NK-92 (cell line): ENCODE results near the gene PSG3.
"Not testable (repeated sequence)": the region's sequence is repeated elsewhere in the genome, so short reads cannot be mapped to it uniquely, and the experiment has no call there.

Experiments
- DNase-seq: peaks from one replicate; lab custom pipeline; 2025; ENCODE audit not compliant: unreplicated experiment; lab: John Stamatoyannopoulos, UW

PSG3 gene

DNA sequence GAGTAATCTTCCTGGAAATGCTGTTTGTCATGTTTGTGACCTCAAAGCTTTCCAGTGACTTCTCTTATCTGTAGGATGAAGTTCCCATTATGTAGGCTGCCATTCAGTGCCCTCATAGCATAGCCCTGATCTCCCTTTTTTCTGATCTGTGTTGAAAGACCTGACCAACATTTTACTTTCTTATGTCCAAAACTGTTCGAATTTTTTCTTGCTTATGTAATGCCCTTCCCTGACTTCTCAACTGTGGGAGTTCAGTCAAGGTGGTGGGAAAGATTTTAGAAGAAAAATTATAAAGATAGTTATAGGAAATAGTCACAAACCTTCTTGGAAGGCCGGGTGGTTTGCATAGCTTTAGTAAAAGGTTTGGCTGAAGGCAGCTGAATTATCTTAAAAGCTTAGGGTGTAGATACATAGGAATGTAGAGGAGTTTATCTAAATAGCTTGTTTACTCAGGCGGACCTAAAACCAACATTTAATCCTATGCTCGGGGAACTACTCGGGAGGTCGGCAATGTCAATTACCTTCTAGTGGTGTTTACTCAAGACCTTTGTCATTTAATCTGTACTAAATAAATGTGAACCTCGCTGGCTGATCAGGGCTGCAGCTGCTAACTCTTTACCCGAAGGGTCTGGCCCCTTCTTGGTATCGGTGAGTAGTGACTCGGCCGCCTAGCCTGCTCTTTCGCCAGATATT, 44.3 kb downstream of the PSG3 start:
- no peak for DNase-seq

DNA sequence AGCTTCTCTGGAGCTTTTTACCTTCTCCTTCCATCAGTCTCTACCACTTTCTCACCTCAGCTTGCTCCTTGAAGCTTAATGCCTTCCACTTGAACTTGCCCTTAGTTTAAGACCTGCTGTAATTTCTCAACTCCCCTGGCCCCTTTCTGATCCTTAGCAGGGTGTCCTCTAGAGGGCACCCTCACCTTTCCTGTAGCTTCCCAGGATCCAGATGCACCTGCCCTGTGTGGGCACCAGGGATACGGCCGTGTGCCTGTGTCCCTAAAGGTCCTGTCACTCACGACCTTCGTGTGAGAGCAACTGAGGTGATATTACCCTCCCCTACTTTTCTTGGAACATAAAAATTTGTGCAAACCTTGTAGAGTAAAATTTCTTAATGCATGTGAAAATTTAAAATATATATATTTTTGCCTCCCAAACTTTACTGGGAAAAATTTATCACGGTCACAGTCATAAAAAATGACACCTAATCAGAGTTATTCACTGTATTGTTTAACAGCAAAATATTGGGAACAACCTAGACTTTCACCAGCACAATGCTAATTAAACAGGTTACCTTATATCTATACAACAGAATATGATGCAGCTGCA, 46.4 kb downstream of the PSG3 start:
- DNase-seq = no peak

DNA sequence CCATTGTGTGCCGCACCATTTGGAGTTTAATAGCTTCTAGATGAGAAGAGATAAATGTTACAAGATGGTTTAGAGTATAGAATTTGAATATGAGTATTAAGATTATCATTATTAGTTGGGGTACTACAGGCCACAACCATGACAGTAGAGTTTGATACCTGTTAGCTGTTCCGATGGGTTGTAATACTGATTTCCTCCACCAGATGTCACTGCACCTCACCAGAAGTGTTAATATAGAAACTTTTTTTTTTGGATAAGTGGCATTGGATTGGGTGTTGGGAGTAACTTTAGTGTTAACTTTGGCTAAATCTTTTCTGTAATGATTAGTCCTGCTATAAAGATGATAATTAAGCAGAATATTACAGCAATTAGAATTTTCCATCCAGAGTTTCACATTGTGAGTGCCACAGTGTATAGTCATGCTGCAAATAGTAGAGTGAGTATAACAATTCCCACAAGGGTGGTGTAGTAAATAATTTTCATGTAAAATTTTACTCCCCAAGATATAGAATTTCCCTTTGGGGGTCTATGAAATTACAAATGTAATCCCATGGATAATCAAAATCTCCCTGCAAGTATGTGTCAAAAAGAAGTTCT, 56.3 kb downstream of the PSG3 start:
- no peak for DNase-seq

DNA sequence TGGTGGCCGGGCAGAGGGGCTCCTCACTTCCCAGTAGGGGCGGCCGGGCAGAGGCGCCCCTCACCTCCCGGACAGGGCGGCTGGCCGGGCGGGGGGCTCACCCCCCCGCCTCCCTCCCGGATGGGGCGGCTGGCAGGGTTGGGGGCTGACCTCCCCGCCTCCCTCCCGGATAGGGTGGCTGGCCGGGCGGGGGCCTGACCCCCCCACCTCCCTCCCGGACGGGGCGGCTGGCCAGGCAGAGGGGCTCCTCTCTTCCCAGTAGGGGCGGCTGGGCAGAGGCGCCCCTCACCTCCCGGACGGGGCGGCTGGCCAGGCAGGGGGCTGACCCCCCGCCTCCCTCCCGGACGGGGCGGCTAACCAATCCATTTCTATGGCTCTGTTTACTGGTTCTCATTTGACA, 64.0 kb downstream of the PSG3 start:
- not testable (repeated sequence) for DNase-seq

DNA sequence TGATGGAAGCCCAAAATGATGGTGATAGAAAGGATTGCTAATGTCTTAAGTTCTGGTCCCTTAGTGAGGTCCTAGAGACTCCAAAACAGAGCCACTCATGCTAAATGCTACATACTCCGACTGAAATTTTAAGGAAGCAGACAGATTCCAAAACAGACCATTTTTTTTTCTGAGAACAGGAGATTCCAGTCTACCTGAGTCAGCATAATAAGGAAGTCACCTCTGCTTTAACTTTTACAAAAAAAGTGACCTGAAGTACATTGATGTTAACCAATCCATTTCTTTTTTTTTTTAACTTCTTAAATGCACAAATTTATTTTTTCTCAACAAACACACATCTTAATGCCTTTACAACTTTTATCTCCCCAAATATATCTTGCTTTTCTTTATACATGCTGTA, 65.7 kb downstream of the PSG3 start:
- DNase-seq = not testable (repeated sequence)
